Neural cell (in vitro differentiated cells): ENCODE measurements around the gene AZIN2. TPM values are rescaled to one million over a fixed set of nuclear protein-coding genes. Genes with fewer than 3 reads are reported as not detected.

Source experiments
- H2AFZ ChIP-seq: fragments of 200-600, 300-800 bp; sonication (generic), shearing (Covaris generic); 2 replicates; pipeline ENCODE4 v1.6.0; 2014; ENCODE audit warnings: low read depth, mild to moderate bottlenecking, antibody characterized with exemption, low read length, moderate library complexity
- H3F3A ChIP-seq: fragments of 200-600 bp; shearing (Covaris generic); 2 replicates; pipeline ENCODE4 v1.6.1; 2016; ENCODE audit warnings: mild to moderate bottlenecking, moderate library complexity, mixed read lengths, antibody characterized with exemption, low read length; ENCODE audit not compliant: insufficient read depth, poor library complexity, severe bottlenecking
- H3K27ac ChIP-seq: fragments of 200-600, 300-800 bp; sonication (generic), shearing (Covaris generic); 2 replicates; pipeline ENCODE4 v1.5.1; 2014; ENCODE audit warnings: mild to moderate bottlenecking, low read length, moderate library complexity
- H3K27me3 ChIP-seq: fragments of 300-800, 200-600 bp; sonication (generic), shearing (Covaris generic); 2 replicates; pipeline ENCODE4 v1.6.0; 2014; ENCODE audit warnings: mild to moderate bottlenecking, low read depth, low read length, moderate library complexity; ENCODE audit not compliant: insufficient read depth
- H3K36me3 ChIP-seq: fragments of 300-800, 200-600 bp; sonication (generic), shearing (Covaris generic); 2 replicates; pipeline ENCODE4 v1.5.1; 2014; ENCODE audit warnings: mild to moderate bottlenecking, antibody characterized with exemption, low read length, moderate library complexity; ENCODE audit not compliant: insufficient read depth
- H3K4me2 ChIP-seq: fragments of 300-800, 200-600 bp; sonication (generic), shearing (Covaris generic); 2 replicates; pipeline ENCODE4 v1.6.0; 2014; ENCODE audit warnings: mild to moderate bottlenecking, low read length
- H3K4me3 ChIP-seq: fragments of 300-800, 200-600 bp; sonication (generic), shearing (Covaris generic); 2 replicates; pipeline ENCODE4 v1.5.1; 2014; ENCODE audit warnings: mild to moderate bottlenecking, low read length, moderate library complexity
- H3K79me2 ChIP-seq: fragments of 200-600 bp; shearing (Covaris generic); replicated peaks from 2 replicates; pipeline ENCODE4 v1.6.0; 2014; ENCODE audit warnings: mild to moderate bottlenecking, low read length, moderate library complexity; ENCODE audit not compliant: insufficient read depth
- H3K9ac ChIP-seq: fragments of 300-800, 200-600 bp; sonication (generic), shearing (Covaris generic); 2 replicates; pipeline ENCODE4 v1.6.1; 2016; ENCODE audit warnings: mild to moderate bottlenecking, low read length, mixed read lengths
- H3K9me2 ChIP-seq: fragments of 200-600 bp; shearing (Covaris generic); 2 replicates; pipeline ENCODE4 v1.6.1; 2016; ENCODE audit warnings: mild to moderate bottlenecking, low read length, mixed read lengths; ENCODE audit not compliant: insufficient read depth
- H3K9me3 ChIP-seq: fragments of 200-600, 300-800 bp; sonication (generic), shearing (Covaris generic); 2 replicates; pipeline ENCODE4 v1.6.1; 2016; ENCODE audit warnings: mild to moderate bottlenecking, mixed run types, low read length, moderate library complexity, mixed read lengths
- H4K20me1 ChIP-seq: fragments of 200-600 bp; shearing (Covaris generic); 2 replicates; pipeline ENCODE4 v1.6.1; 2016; ENCODE audit warnings: mild to moderate bottlenecking, mixed run types; ENCODE audit not compliant: insufficient read depth
- CTCF ChIP-seq: fragments of 450-650 bp; IDR thresholded peaks from 2 replicates; pipeline ENCODE4 v1.5.1; 2014; ENCODE audit warnings: antibody characterized with exemption, mild to moderate bottlenecking, moderate library complexity; ENCODE audit not compliant: poor library complexity, severe bottlenecking
- EP300 ChIP-seq: fragments of 450-650 bp; conservative IDR thresholded peaks from 2 replicates; pipeline ENCODE4 v1.6.1; 2014; ENCODE audit warnings: antibody characterized with exemption, mild to moderate bottlenecking, moderate library complexity; ENCODE audit not compliant: poor library complexity, severe bottlenecking
- EZH2 ChIP-seq: fragments of 200-600, 300-800 bp; shearing (Covaris generic), sonication (generic); IDR thresholded peaks from 2 replicates; pipeline ENCODE4 v1.6.1; 2014; ENCODE audit warnings: antibody characterized with exemption, low read length, borderline replicate concordance, mild to moderate bottlenecking; ENCODE audit not compliant: insufficient read depth, poor library complexity, severe bottlenecking
- MXI1 ChIP-seq: fragments of 450-650 bp; conservative IDR thresholded peaks from 2 replicates; pipeline ENCODE4 v1.6.1; 2014; ENCODE audit warnings: antibody characterized with exemption, mild to moderate bottlenecking; ENCODE audit not compliant: poor library complexity, severe bottlenecking
- POLR2AphosphoS5 ChIP-seq: IDR thresholded peaks from 2 replicates; pipeline ENCODE4 v1.6.1; 2012
- RAD21 ChIP-seq: fragments of 450-650 bp; conservative IDR thresholded peaks from 2 replicates; pipeline ENCODE4 v1.6.1; 2014; ENCODE audit warnings: antibody characterized with exemption, mild to moderate bottlenecking, moderate library complexity
- SMC3 ChIP-seq: fragments of 450-650 bp; conservative IDR thresholded peaks from 2 replicates; pipeline ENCODE4 v1.6.1; 2014; ENCODE audit warnings: antibody characterized with exemption, mild to moderate bottlenecking, moderate library complexity; ENCODE audit not compliant: poor library complexity
- TAF1 ChIP-seq: IDR thresholded peaks from 2 replicates; pipeline ENCODE4 v1.6.1; 2012; ENCODE audit warnings: low read depth
- polyA plus RNA-seq: library from polyadenylated mRNA; depleted of rRNA; stranded (reverse); fragments of >200 nt; gene quantifications from 2 replicates; pipeline ENCODE4 v1.2.3, GENCODE V29; 2014
- TF ChIP-seq, protein P1 (sequence below): IDR thresholded peaks from 2 replicates; pipeline ENCODE4 v1.6.1; 2012; ENCODE audit warnings: borderline replicate concordance

The AZIN2 gene
- polyA plus RNA-seq, 1 donor from 2014 or later = 22.7 TPM

DNA sequence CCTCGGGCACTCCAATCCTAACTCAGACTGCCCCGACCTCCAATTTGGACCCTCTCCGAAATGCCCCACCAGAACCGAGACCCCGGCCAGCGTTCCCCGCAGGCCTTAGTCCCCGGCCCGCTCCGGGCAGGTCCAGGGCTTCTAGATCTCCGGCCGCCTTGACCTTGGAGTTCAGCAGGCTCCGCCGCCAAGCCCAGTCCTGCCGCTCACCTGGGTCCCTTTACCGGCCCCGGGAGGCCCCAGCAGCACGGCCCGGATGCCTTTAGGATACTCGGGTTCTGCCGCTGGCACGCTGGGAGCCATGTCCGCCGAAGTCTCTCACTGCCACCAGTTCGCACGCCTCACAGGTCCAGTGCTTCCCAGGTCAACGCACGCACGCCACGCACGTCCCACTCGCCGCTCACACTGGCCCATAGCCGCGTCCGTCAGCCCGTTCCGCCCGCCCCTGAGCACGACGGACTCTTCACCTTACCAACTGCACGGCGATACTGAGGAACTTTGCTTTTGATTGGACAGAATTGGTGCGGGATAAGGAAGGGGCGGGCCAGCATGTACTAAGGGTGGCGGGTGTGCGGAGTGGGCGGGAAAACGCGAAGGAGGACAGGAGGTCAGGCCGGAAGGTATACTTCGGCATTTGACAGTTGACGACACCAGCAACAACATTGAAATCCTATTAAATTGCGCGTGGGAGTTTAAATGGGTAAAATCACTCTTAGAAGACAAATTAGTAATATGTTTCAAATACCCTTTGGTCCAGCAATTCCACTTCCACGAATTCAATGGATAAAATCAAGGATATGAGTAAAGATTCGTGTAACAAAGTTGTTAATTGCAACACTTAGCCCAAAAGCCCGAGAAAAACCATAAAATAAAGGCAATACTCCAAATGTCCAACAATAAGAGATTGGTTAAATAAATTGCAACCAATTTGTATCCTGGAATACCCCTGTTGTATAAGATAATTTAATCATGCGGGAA, 44.1 kb upstream of the AZIN2 start, which contains the start of gene AK2:
TSS of gene AK2 (minus strand) at position 358 of the 978 bp plus-strand sequence. CDS start at position 303, 55 bp downstream.
- peak within 1 kb of the TSS; percentile 30 for H2AFZ ChIP-seq
- no peaks in the 10 kb centered on the region for H4K20me1 ChIP-seq
- peak within 1 kb of the TSS; percentile 68 for H3K9ac ChIP-seq
- H3K9me2 ChIP-seq = no peaks in the 10 kb centered on the region
- peak within 1 kb of the TSS; percentile 80 for H3K4me2 ChIP-seq
- peak within 1 kb of the TSS; percentile 82 for H3K4me3 ChIP-seq
- H3K79me2 ChIP-seq = peaks cover 11% of the 10 kb centered on the region
- H3F3A ChIP-seq = no peaks in the 10 kb centered on the region
- H3K9me3 ChIP-seq = no peaks in the 10 kb centered on the region
- TF ChIP-seq RAD21 (no peak), SMC3 (no peak), MXI1 (peak; percentile 82), CTCF (no peak), POLR2AphosphoS5 (peak; percentile 72), TAF1 (peak; percentile 53)
- TF ChIP-seq, protein P1, sequence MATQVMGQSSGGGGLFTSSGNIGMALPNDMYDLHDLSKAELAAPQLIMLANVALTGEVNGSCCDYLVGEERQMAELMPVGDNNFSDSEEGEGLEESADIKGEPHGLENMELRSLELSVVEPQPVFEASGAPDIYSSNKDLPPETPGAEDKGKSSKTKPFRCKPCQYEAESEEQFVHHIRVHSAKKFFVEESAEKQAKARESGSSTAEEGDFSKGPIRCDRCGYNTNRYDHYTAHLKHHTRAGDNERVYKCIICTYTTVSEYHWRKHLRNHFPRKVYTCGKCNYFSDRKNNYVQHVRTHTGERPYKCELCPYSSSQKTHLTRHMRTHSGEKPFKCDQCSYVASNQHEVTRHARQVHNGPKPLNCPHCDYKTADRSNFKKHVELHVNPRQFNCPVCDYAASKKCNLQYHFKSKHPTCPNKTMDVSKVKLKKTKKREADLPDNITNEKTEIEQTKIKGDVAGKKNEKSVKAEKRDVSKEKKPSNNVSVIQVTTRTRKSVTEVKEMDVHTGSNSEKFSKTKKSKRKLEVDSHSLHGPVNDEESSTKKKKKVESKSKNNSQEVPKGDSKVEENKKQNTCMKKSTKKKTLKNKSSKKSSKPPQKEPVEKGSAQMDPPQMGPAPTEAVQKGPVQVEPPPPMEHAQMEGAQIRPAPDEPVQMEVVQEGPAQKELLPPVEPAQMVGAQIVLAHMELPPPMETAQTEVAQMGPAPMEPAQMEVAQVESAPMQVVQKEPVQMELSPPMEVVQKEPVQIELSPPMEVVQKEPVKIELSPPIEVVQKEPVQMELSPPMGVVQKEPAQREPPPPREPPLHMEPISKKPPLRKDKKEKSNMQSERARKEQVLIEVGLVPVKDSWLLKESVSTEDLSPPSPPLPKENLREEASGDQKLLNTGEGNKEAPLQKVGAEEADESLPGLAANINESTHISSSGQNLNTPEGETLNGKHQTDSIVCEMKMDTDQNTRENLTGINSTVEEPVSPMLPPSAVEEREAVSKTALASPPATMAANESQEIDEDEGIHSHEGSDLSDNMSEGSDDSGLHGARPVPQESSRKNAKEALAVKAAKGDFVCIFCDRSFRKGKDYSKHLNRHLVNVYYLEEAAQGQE = no peak
- H3K36me3 ChIP-seq = no peaks in the 10 kb centered on the region
- H3K27ac ChIP-seq = peak within 1 kb of the TSS; percentile 24
- H3K27me3 ChIP-seq = no peaks in the 10 kb centered on the region

- Histone ChIP-seq H3K9me3 (no peaks in the 10 kb centered on the region), H3K9ac (no peak overlapping the region), H3K79me2 (peaks cover 11% of the 10 kb centered on the region), H3K9me2 (no peaks in the 10 kb centered on the region), H3K36me3 (no peaks in the 10 kb centered on the region), H3K4me2 (no peak overlapping the region), H4K20me1 (no peaks in the 10 kb centered on the region), H3K27me3 (no peaks in the 10 kb centered on the region), H3K27ac (no peak overlapping the region), H3K4me3 (no peak overlapping the region), H2AFZ (no peak overlapping the region), H3F3A (no peaks in the 10 kb centered on the region)
- TF ChIP-seq SMC3 (no peak), RAD21 (no peak), MXI1 (no peak), EZH2 (no peak), CTCF (no peak), TAF1 (no peak), EP300 (no peak), POLR2AphosphoS5 (no peak)
- TF ChIP-seq, protein P1 = no peak
These were observed 41.1 kb upstream of the AZIN2 start for GRCh38 chr1:33039840-33040239.
